GM12891 (cell line): ENCODE measurements around the gene GPR107.

ENCODE experiments used
- PAX5 ChIP-seq: IDR thresholded peaks from 2 replicates; pipeline ENCODE4 v1.6.1; 2011; ENCODE audit warnings: low read length, moderate library complexity, mild to moderate bottlenecking; ENCODE audit not compliant: insufficient read depth, severe bottlenecking
- POLR2A ChIP-seq: IDR thresholded peaks from 2 replicates; pipeline ENCODE4 v1.6.1; 2011; ENCODE audit warnings: low read depth, low read length, control low read depth
- POLR2AphosphoS5 ChIP-seq: IDR thresholded peaks from 2 replicates; pipeline ENCODE4 v1.6.1; 2011; ENCODE audit warnings: low read depth, low read length, control low read depth
- SPI1 ChIP-seq: IDR thresholded peaks from 2 replicates; pipeline ENCODE4 v1.6.1; 2011; ENCODE audit warnings: low read depth, low read length, control low read depth
- TAF1 ChIP-seq: IDR thresholded peaks from 2 replicates; pipeline ENCODE4 v1.6.1; 2011; ENCODE audit warnings: low read depth, low read length, control low read depth

DNA sequence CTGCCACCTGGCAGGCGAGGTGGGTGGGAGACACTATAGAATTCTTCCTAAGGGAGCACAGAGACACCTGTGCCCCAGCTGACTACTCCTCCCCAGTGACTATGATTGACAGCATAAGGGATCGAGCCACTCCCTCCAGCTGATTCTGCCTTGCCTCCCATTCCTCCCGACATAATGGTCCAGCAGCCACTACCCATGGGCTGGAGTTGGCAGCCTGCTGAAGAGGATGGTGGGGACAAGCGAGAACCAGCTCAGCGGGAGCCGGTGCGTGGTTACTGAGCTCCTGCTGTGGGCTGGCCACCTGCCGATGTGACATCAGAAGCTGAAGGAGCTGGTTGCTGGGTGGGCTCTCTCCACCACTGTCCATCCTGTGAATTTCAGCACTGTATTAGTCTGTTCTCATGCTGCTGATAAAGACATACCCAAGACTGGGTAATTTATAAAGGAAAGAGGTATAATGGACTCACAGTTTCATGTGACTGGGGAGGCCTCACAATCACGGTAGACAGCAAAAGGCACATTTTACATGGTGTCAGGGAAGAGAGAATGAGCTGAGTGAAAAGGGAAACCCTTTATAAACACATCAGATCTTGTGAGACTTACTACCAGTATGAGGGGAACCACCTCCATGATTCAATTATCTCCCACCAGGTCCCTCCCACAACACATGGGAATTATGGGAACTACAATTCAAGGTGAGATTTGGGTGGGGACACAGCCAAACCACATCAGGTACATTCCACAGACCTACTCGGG, 106.4 kb downstream of the GPR107 start:
- no peak for TF ChIP-seq POLR2A
- TF ChIP-seq TAF1: no peak
- TF ChIP-seq POLR2AphosphoS5: no peak
- no peak for TF ChIP-seq SPI1
- TF ChIP-seq PAX5: no peak
